ENCODE results near the gene MPPED2.

DNA sequence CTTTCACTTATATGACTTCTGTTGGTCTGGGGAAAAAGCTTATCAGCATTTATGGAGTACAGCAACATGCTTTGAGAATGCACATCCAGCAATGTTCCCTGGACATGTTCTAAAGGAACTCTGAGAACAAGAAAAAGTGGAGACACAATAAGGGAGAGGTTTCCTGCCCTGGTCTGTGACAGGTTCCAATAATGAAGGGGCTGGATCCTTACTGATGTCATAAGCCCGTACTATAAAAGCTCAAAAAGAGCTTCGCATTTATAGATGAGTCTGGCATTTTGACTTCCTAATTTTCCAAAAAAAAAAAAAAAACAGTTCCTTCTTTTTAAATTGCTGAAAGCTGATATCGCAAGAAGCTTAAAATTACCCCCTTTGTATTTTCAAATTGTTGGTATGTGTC, 129.1 kb downstream of the MPPED2 start:
- TF ChIP-seq, protein P1, sequence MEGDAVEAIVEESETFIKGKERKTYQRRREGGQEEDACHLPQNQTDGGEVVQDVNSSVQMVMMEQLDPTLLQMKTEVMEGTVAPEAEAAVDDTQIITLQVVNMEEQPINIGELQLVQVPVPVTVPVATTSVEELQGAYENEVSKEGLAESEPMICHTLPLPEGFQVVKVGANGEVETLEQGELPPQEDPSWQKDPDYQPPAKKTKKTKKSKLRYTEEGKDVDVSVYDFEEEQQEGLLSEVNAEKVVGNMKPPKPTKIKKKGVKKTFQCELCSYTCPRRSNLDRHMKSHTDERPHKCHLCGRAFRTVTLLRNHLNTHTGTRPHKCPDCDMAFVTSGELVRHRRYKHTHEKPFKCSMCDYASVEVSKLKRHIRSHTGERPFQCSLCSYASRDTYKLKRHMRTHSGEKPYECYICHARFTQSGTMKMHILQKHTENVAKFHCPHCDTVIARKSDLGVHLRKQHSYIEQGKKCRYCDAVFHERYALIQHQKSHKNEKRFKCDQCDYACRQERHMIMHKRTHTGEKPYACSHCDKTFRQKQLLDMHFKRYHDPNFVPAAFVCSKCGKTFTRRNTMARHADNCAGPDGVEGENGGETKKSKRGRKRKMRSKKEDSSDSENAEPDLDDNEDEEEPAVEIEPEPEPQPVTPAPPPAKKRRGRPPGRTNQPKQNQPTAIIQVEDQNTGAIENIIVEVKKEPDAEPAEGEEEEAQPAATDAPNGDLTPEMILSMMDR (IDR thresholded peaks at IDR 0.05): no peak
- no peak for TF ChIP-seq POLR2AphosphoS5 (IDR thresholded peaks at IDR 0.05)
- TF ChIP-seq POLR2A (IDR thresholded peaks at IDR 0.05): no peak
- no peak for TF ChIP-seq EP300 (IDR thresholded peaks at IDR 0.05)

All from stomach (tissue), 4 donors.